NCI-H128 (cell line): ENCODE measurements around the gene TRAT1.

Experiments used
- DNase-seq: peaks from one replicate; lab custom pipeline; 2025; ENCODE audit not compliant: unreplicated experiment; lab: John Stamatoyannopoulos, UW

TRAT1 gene

DNA sequence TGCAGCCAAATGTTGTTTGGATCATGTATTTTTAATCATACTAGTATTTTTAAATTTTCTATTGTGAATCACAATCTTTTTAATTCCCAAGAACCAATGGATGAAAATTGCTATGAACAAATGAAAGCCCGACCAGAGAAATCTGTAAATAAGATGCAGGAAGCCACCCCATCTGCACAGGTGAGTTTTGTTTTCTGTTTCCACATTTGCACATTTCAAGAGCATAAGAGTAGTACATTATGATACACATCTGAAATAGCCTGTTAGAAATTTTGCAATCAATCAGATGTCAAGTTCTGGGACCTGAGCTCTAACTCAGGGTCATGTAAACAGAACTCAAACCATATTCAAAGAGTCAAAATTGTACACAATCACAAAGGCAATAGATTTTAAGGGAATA is 26.5 kb downstream of the TRAT1 start:
- no peak for DNase-seq

DNA sequence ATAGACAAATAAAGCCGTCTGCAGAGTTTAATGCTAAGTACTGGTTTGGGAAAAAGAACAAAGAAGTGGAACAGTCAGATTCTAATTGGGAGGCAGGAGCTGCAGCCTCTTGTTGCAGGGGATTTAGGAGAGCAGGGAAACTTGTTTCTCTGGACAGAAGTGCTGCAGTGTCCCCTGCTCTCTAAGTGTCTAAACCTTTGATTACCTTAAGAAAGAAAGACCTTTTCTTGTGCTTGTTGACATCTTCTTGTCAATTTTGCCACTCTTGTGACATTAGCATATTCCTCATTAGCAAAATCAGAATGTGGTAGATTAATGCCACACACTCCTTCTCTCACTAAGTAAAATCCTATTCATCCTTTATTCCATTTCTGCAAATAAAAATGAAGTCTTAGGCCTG is 38.8 kb downstream of the TRAT1 start:
- no peak for DNase-seq

DNA sequence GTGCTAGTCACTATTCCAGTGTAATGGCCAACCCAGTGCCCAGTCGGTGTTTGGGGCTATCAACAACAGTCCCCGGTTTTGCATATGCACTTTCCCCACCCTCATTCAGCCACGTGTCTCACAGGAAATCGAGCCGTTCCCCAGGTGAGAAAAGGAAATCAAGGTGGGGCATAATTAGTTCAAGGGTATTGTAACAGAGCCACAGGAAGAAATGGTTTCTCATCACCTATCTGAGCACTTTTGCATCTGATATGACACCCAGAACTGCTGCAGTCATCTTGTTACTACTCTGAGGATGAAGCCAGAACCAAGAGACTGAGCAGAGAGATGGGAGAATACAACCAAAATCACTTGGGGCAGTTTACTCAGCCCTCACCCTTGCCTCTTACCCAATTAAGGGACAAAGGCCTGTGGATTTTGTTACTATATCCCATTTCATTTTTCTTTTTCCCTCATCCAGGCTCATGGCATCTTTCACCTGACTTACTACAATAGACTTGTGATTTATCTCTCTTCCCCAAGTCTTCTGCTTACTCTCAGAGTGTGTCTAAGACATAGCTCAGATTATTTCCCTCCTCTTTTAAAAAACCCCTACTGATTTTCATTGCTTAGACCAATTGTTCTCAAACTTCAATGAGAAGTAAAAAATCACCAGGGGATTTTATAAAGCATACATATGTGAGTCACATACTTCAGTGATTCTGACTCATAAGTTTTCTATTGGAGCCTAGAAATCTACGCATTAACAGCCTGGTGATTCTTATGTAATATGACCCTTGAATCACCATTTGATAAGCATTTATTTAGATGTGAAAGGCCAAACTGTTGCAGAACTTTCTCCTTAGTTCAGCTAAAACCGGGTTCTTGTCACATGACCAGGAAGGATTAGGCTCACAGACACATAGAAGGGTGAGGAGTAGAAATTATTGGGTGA is 40.5 kb downstream of the TRAT1 start:
- DNase-seq = no peak

DNA sequence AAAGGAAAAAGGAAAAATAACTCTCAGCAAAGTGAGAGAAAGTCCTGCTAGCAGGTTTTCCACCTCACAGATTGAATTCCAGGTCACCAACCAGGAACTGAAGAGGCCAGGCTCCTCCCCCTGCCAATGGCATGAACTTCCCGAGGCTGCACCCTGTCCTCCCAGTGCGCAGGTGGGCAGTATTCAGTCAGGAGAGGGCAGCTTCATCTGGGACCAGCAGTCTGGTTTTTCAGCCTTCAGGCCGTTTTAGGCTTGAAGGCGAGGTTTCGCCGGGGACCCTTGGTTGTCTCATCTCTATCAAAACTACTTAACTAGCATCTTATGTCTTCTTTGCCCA is 41.2 kb downstream of the TRAT1 start:
- no peak for DNase-seq

DNA sequence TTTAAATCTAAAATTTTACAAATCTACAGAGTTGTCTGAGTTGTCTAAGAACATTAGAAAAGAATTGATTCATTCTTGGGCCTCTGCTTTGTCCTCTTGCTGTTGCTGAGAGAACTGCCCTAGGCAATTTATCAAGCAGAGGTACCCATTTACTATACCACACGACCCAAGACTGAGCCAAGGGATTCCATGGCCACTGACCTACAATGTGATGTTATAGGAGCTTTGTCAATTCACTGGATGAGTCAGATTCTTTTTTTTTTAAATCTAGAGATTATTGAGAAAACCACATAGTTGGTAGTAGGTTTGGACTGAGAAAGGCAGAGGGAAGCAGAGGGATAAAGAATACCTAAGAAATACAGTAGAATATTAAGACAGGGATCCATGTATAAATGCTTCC is 55.3 kb downstream of the TRAT1 start:
- no peak for DNase-seq

DNA sequence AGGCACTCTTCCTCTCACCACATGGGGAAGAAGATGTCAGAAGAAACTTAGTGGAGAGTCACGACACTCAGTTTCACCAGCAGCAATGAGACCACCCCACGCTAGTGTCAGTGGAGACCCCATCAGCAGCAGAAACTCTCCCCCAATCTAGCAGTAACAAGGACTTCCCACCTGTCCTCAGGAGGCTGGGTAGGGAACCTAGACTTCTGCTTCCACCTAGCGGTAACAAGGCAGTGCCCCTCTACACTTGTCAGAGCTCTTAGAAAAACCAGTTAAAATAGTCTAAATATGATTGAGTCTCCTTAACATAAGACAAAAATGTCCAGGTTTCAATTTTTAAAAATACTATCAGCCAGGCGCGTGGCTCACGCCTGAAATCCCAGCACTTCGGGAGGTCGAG is 57.3 kb downstream of the TRAT1 start:
- DNase-seq = no peak

DNA sequence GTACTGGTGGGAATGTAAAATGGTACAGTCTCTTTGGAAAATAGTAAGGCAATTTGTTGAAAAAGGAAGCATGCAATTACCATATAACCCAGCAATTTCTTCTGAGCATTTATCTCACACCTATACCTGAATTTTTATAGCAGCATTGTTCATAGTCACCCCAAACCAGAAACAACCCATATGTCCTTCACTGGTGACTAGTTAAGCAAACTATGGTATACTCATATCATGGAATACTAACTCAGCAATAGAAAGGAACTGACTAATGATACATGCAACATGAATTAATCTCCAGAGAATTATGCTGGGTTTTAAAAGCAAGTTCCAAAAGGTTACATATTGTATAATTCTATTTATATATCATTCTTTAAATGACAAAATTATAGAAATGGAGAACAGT is 60.2 kb downstream of the TRAT1 start:
- no peak for DNase-seq

DNA sequence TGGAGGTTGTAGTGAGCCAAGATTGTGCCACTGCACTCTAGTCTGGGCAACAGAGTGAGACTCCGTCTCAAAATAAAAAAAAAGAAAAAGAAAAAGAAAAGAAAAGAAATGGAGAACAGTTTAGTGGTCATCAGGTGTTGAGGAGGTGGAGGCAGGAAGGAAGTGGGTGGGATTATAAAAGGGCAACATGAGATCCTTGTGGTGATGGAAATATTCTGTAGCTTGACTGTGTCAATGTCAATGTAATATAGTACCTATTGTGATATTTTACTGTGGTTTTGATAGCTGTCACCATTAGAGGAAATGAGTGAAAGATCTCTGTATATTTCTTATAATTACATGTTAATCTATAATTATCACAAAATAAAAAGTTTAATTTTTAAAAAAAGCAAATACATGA is 60.8 kb downstream of the TRAT1 start:
- no peak for DNase-seq

DNA sequence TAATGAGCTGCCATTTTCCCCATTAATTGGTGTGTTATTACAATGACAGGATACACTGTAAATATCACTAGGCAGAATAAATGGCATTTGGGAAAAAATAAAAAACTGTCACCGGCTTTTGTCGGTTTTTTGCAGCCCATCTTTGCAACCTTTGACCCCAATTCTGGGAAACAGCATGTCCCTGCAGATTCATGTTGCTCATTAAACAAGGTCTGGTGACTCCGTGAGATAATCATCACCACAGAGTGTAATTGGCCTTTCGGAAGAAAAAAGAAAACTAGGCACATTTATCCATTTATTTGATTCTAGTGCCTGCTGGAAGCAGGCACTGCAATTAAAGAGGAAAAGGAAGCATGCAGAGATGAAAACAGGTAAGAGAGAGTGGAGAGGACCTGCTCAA is 64.5 kb downstream of the TRAT1 start:
- no peak for DNase-seq

DNA sequence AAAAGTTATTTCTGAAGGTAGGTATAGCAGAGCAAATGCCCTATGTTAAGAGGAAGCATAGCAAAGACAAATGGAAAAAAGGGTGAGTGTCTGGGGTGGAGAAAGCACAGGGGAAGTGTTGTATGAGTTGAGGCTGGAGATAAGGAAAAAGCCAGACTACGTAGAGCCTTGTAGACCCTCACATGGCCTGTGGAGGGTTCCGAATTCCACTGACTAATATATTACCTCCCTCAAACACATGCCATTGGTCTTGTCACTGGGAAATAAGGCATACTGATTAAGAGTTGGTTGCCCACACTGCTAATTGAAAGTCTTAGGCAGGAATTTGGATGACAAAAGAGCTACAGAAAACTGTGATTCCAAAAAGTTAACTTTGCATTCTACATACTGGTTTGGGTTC is 65.2 kb downstream of the TRAT1 start:
- DNase-seq = no peak

DNA sequence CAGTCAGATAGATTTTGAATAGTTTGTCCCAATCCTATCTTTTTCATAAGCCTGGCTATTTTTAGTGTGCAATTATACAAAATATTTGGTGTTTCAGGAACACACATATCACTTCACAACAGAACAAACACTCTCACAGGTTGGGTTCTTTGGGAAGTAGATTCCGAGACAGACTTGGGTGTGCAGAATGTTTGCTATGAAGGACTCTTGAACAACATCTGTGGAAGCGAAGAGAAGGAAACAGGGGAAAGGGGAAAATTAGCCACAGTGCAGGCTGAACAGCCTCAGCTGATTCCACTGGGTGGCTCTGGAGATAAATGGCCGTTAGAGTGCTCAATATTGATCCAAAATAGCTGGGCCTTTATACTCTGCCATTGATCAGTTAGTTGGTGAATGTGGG is 69.2 kb downstream of the TRAT1 start:
- DNase-seq = no peak

DNA sequence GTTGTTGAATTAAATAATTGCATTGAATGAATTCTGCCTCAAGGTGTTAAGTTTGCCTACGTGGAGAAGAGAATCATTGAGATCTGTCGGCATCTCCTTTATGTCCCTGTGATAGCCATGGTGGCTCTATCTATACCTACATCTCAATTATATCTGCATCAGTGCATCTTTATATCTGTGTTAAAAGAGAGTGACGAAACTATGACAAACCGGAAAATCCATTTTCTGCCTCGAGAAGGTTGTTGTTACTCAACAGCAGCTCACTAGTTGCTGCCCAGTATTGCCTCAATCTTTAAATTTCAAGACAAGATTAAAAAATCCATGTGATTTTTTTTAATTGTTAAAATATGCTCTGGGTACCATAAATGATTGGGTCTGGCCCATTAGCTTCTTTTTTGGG is 72.4 kb downstream of the TRAT1 start:
- no peak for DNase-seq

DNA sequence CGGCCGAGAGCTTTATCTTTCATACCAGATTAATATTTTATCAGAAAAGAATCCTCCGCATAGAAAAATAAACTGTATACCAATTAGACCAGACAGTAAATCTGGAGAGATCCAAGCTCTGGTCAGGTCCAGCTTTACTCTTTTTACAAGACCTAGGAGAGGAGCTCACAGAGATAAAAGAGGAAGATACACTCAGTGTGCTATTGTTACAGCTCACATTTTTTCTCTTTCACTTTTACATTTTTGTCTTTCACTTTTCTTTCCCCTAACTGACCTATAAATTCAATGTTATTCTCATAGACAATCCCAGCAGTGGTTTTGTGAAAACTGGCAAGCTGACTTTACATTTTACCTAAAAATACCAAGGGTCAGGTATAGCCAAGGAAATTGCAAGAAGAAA is 75.3 kb downstream of the TRAT1 start:
- DNase-seq = no peak

DNA sequence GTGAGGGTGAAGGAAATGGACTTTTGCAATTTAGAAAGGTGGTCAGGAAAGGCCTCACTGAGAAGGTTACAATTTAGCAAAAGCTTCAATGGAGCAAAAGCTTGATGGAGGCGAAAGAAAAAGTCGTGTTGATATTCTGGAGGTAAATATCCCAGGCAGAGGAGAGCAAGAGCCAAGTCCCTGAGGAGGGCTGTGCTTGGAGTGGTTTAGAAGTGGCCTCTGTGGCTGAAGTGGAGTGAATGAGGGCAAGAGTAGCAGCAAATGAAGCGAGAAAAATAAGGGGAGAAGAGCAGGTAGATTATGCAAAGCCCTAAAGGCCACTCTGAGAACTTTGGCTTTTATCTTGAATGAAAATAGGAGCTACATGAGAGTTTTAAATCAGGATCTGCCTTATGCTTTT is 76.9 kb downstream of the TRAT1 start:
- peak; percentile 37 for DNase-seq
